ENCODE results near the gene STRBP. TPM values are rescaled to one million over a fixed set of nuclear protein-coding genes. Genes with fewer than 3 reads are reported as not detected.

STRBP gene
- total RNA-seq, 1 experiment from 2014 or later: 74.0 TPM

DNA sequence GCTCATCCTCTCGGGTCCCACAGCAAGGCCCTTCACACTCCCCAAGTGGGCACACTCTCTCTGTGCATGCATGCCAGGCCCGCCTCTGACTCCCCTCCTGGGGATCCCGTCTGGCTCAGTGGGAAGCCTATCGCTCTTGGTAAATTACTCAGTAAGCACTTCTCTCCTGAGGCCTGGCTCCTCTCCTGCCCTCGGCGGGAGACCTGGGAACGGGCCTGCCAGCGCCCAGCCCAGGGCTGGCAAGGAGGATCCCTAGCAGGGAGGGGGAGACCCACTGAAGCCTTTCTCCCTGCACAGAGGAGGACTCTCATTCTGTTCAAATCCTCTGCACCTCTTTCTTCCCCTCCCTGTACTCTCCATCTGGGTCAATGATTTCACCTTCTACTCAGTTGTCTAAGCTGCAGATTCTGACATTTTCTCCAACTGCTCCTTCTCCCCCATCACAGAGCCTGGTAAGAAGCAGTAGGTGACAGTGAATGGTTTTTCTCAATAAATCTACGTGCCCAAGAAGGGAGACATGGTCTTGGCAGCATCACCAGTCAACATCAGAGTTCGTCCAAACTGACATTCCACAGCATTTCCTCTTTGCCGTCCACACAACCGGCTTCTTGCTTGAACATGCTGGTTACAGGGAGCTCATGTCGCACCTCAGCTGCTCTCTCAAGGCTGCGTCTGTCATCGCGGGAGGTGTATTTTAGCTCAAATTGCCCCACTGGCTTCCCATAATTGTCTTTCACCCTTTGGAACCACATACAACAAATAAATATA is 153.1 kb downstream of the STRBP start:
- Mint-ChIP-seq H3K27ac (peak overlapping the region in 2 of 3 experiments; percentile 12 to 60; a peak in 1 of 7 replicates), H3K4me3 (no peak overlapping the region), H3K9me3 (no peaks in the 10 kb centered on the region), H3K27me3 (ENCODE audit: low read depth) (no peaks in the 10 kb centered on the region; the same call in 1 of the 2 replicates), H3K36me3 (ENCODE audit: insufficient read depth in 1 of 3, low read depth in 3 of 3) (peaks cover 21 to 26% (median 24%) of the 10 kb centered on the region in 3 experiments), H3K4me1 (peaks cover 8 to 16% of the 10 kb centered on the region in 2 experiments)
- no peak overlapping the region for H2BK120ac ChIP-seq (ENCODE audit: low read depth, low read length, poor library complexity, severe bottlenecking)
- H3K79me1 ChIP-seq (ENCODE audit: insufficient read depth, low read depth, low read length, poor library complexity, severe bottlenecking): no peaks in the 10 kb centered on the region
- H4K91ac ChIP-seq (ENCODE audit: insufficient read length, low read depth, low read length): no peak overlapping the region
- no peak overlapping the region for H3T11ph ChIP-seq (ENCODE audit: low read length)
- H3K9me3 ChIP-seq (ENCODE audit: control insufficient read depth, low read depth, low read length): no peaks in the 10 kb centered on the region
- H3K4ac ChIP-seq (ENCODE audit: low read depth, low read length): no peak overlapping the region
- H4K8ac ChIP-seq (replicated peaks; ENCODE audit: insufficient read length, low read depth, low read length): no peak overlapping the region
- H2AK5ac ChIP-seq (ENCODE audit: insufficient read length, low read length): no peak overlapping the region
- no peak overlapping the region for H4K5ac ChIP-seq (ENCODE audit: insufficient read length, low read depth, low read length)
- no peak overlapping the region for H3K9ac ChIP-seq (ENCODE audit: extremely low read depth, insufficient read length, low read length)
- H2BK5ac ChIP-seq (ENCODE audit: insufficient read length, low read length): no peak overlapping the region
- no peak overlapping the region for H3K18ac ChIP-seq (ENCODE audit: insufficient read length, low read depth, low read length)
- no peak overlapping the region for H3K23ac ChIP-seq (ENCODE audit: insufficient read length, low read depth, low read length)
- H4K20me1 ChIP-seq (ENCODE audit: control insufficient read depth, insufficient read depth, insufficient read length): no peaks in the 10 kb centered on the region
- H3K14ac ChIP-seq (ENCODE audit: insufficient read depth, low read length): no peak overlapping the region
- TF ChIP-seq, protein P1, sequence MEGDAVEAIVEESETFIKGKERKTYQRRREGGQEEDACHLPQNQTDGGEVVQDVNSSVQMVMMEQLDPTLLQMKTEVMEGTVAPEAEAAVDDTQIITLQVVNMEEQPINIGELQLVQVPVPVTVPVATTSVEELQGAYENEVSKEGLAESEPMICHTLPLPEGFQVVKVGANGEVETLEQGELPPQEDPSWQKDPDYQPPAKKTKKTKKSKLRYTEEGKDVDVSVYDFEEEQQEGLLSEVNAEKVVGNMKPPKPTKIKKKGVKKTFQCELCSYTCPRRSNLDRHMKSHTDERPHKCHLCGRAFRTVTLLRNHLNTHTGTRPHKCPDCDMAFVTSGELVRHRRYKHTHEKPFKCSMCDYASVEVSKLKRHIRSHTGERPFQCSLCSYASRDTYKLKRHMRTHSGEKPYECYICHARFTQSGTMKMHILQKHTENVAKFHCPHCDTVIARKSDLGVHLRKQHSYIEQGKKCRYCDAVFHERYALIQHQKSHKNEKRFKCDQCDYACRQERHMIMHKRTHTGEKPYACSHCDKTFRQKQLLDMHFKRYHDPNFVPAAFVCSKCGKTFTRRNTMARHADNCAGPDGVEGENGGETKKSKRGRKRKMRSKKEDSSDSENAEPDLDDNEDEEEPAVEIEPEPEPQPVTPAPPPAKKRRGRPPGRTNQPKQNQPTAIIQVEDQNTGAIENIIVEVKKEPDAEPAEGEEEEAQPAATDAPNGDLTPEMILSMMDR (conservative IDR thresholded peaks at IDR 0.05): no peak
- H3K4me2 ChIP-seq (ENCODE audit: insufficient read depth, insufficient read length, low read length): no peak overlapping the region
- H3K56ac ChIP-seq (ENCODE audit: insufficient read length, low read depth, low read length): no peak overlapping the region
- H2AFZ ChIP-seq (ENCODE audit: low read length): no peak overlapping the region
- H2BK15ac ChIP-seq (ENCODE audit: low read depth, low read length): no peak overlapping the region
- no peak overlapping the region for H3K27ac ChIP-seq (ENCODE audit: insufficient read length, low read depth, low read length)
- H3K23me2 ChIP-seq (ENCODE audit: insufficient read length, low read depth, low read length, poor library complexity, severe bottlenecking): no peaks in the 10 kb centered on the region
- no peaks in the 10 kb centered on the region for H3K4me1 ChIP-seq (ENCODE audit: insufficient read depth, low read length)
- no peaks in the 10 kb centered on the region for H3K79me2 ChIP-seq (ENCODE audit: insufficient read depth, low read length)
- H3K27me3 ChIP-seq (ENCODE audit: insufficient read depth, low read length): no peaks in the 10 kb centered on the region
- no peak for DNase-seq
- WGBS (ENCODE audit: extremely low coverage, insufficient read length, low lambda C conversion rate): no CpG with 5 or more reads among the region's 16 CpGs
- no peak overlapping the region for H2BK12ac ChIP-seq (ENCODE audit: insufficient read length, low read depth, low read length)
- H2BK20ac ChIP-seq (ENCODE audit: low read depth, low read length, poor library complexity, severe bottlenecking): no peak overlapping the region
